EL (cell line): Measurements from ENCODE around the gene MKLN1.

Source experiments
- DNase-seq: peaks from one replicate; pipeline ENCODE4 v3.0.0-alpha.2; 2016

MKLN1 gene

DNA sequence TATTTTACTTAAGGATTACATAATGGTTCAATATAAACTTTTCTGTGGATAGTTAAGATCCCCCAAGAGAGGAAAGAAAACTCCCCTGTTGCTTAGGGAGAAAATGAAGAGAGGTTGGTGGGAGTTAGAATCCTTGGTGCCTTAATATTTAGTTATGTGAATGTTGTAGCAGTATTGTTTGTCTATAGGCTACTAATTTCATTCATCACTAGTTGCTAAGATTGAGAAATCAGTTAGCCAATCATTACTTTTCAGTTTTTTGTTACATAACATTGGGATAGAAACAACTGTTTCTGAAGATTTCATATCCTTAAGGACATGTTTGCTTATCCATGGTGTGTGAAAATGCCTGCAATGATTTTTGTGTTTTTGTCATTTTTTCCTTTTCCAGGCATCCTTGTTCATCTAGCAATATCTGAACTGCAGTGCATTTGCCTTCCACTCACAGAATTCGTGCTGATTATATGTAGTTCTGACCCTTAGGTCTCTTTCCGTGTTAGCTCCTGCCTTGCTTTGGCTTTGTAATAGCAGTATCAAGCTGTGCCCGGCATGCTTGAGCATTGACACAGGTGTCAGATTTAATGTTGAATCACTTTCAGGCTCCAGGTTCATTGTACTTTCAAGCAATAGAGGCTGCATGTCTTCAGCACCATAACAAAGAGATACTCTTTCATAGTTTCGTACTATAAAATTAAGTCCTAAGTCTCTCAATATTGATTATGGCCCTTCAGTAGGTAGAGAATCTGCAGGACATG lies 143.8 kb downstream of the MKLN1 start:
- DNase-seq, result no peak

DNA sequence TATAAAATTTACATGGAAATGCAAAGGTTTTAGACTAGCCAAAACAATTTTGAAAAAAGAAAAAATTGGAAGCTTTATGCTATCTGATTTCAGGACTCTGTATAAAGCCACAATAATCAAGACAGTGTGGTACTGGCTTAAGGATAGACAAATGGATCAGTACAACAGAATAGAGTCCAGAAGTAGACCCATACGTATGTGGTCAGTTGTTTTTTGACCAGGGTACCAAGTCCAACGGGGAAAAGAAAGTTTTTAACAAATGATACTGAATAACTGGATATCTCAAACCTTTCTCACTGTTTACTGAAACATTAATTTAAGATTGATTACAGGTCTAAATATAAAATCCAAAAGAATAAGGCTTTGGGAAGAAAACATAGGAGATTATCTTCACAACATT lies 149.1 kb downstream of the MKLN1 start:
- no peak for DNase-seq

- DNase-seq, result peak; percentile 57
Observed at GRCh38 chr7:131480384-131481315, 153.0 kb downstream of the MKLN1 start.

GRCh38 chr7:131482800-131483199 lies 155.1 kb downstream of the MKLN1 start:
- no peak for DNase-seq

- DNase-seq, result no peak
Observed at GRCh38 chr7:131483586-131483985, 155.9 kb downstream of the MKLN1 start.

DNA sequence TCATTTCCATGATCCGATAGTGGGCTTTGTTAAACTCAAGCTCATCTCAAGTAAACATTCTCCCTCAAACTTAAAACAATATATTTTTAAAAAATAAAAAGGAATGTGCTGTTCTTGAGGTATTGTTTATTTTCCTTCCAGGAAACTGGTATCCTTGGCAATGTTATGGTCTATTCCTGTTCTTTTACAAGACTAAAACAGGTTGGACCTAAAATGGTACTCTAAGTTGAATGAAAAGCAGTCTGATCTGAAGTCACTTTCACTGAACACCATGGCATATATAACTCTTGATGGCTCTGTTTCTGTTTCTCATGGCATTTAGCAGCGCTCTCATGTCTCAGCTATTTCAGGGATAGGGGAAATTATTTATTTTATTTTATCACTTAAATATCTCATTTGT lies 158.7 kb downstream of the MKLN1 start:
- DNase-seq, result no peak

DNA sequence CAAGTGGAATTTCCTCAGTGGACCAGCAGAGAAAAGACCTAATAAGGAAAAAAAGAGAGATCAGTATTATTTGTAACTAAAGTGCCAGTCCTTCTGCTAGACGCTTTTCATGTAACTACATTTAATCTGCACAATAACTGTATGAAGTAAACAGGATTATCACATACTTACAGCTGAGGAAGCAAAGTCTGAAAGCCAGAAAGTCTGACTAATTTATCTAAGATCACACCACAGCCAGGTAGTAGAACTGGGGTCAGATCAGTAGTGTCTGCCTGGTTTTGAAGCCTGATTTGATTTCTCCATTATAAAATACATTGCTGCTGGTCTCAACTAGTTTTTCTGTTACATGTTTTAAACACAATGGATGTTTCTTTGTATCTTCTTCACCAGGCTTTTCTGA lies 159.5 kb downstream of the MKLN1 start:
- DNase-seq, result no peak

GRCh38 chr7:131488361-131488760 lies 160.7 kb downstream of the MKLN1 start:
- no peak for DNase-seq

DNA sequence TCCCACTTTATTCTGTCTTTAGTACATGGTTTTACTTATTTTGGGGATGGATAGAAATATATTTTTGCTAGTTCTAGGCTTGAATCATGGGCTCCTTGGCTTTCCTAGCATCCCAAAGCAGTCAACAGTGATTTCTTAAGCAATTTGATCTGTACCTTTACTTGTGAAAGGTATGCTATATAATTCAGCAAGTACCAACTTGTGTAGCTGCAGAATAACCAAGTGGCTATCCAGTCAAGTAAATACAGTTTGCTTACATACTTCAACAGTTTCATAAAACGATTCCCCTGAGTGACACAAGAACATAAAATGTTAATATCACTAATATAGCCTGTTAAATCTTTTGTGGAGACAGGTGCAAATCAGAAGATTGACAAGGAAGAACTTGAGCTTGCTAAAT lies 161.5 kb downstream of the MKLN1 start:
- no peak for DNase-seq

DNA sequence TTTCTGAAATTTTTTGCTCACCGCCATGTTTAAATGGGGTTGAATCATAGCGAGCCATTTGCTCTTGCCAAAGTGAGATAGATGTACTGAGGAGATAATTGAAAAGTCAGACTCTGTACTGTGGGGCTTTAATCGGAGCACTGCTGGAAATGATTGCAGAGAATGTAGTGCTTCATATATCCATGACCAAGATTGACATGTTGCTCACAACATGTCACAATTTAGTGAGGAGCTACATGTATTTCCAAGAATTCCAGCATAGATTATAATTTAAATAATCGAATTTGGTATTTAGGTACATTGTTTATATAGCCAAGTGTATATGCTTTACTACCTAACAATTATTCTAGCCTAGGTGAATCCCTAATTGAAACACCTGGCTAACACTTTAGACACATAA lies 162.2 kb downstream of the MKLN1 start:
- no peak for DNase-seq

GRCh38 chr7:131493081-131493480 lies 165.4 kb downstream of the MKLN1 start:
- DNase-seq, result no peak

- DNase-seq, result no peak
Observed at GRCh38 chr7:131493581-131493980, 165.9 kb downstream of the MKLN1 start.

DNA sequence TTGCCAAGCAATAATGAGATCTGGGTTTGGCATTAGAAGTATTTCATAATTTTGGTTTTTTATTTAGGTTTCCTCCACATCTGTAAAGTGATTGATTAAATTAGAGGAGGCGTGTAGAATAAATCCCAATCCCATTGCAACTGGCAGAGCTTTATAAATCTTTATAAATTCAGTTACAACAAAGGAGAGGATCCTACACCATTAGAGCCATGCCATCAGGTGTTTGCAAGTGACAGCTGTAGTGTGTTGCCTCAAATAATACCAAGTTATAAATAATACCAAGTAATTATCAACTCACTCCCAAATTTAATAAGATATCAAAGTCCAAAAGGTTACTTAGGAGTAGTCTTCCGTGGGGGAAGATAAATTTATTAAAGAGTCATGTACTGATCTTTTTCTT lies 166.5 kb downstream of the MKLN1 start:
- no peak for DNase-seq

- DNase-seq, result no peak
Observed at GRCh38 chr7:131495669-131496498, 168.2 kb downstream of the MKLN1 start.

GRCh38 chr7:131497454-131497853 lies 169.8 kb downstream of the MKLN1 start:
- DNase-seq, result no peak

GRCh38 chr7:131498237-131498885 lies 170.7 kb downstream of the MKLN1 start:
- no peak for DNase-seq

DNA sequence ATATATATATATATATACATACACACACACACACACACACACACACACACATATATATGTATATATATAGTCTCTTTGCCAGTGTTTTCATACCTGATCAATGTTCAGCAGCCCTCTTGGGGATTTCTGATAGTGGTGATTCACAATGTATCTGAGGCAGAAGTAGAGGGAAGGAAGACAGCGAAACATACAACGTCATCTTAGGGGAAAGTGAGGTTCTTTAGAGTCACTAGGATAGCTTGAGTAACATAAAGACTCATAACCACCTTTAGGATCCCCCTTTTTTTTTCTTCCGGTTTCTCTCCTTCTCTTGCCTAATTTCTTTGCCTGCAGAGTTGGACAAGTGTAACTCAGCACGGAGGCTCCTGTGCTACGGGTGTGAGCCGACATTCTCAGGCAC lies 172.1 kb downstream of the MKLN1 start:
- DNase-seq, result no peak

DNA sequence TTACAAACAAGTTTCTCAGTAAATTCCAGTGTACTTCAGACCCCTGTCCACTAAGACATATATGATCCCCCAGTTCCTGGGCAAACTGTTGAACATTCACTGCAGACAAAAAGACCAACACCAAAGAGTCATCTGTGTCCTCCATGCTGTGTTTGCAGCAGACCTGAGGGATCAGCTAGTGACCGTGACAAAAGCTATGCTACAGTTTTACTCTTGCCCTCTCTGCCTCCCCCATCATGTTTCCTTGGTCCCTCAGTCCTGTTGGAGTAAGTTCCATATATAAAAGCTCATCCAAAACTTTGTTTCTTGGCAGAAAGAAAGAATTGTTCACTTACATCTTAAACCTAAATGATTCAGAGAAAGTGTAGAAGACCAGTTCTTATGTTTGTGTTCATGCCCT lies 172.7 kb downstream of the MKLN1 start:
- no peak for DNase-seq

DNA sequence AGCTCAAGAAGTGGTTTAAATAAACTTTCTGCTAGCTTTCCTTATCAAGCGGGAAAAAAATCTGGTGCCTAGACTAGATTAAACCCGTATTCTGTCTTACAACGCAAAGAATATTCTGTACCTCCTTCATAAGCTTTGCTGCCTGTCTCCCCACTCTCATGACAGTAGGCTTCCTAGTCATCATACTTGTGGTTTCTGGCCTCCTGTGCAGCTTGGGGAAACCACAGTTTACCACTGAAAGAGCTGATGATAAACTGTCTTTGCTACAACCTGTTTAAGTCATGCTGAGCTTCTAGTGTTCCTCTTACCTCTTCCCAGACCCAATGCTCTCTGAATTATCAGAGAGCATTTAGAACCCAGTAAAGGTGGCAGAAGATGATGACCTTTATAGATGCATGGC lies 173.7 kb downstream of the MKLN1 start:
- peak; percentile 56 for DNase-seq

GRCh38 chr7:131501930-131502685 lies 174.4 kb downstream of the MKLN1 start:
- no peak for DNase-seq

DNA sequence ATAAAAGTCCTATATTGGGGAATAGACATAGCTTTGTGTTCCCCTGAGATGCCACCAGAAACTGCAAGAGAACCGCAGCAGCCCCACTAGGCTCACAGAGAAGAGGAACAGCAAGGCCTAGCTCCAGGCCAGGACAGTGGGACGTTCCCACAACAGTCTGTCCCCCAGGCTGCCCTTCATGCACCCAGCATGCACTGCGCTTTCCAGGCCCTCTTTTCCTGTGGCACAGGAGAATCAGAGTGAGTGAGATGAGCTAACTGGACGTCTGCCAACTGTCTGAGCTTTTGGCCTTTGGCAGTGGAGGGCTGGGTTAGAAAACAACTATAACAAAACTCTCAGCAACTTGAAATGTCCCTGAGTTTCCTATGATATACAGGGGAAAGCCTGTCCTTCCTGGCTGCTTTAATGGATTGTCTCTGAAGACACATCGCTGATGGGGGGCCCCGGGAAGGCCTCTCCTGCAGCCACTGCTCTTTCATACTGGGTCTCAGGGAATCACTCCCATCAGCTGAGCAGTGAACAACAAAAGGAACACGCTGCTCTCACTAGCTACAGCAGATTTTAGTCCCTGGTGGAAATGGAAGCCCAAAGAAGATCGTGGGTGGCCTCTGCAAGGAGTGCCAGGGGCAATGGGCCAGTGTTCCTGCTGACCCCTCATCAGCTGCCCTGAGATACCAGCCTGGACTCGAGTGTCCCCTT lies 175.3 kb downstream of the MKLN1 start:
- peak; percentile 72 for DNase-seq
